HepG2 (cell line): ENCODE results near the gene CAMTA1.

Source experiments
- BRCA1 ChIP-seq: sonication (generic); formaldehyde crosslinking; IDR thresholded peaks from 2 replicates; pipeline ENCODE4 v1.4.0; 2020; ENCODE audit warnings: missing genetic modification reagents
- MXI1 ChIP-seq: IDR thresholded peaks from 3 replicates; pipeline ENCODE4 v1.6.1; 2012; ENCODE audit warnings: low read depth, low read length, inconsistent platforms, borderline replicate concordance
- SAP130 ChIP-seq: IDR thresholded peaks from 2 replicates; pipeline ENCODE4 v1.6.1; 2016; ENCODE audit warnings: low read depth
- TAF1 ChIP-seq: sonication (generic); formaldehyde crosslinking; IDR thresholded peaks from 2 replicates; pipeline ENCODE4 v1.4.0; 2020; ENCODE audit warnings: missing genetic modification reagents
- ZNF160 ChIP-seq: sonication (generic); formaldehyde crosslinking; IDR thresholded peaks from 2 replicates; pipeline ENCODE4 v1.8.0; 2022; ENCODE audit warnings: mild to moderate bottlenecking, inconsistent platforms, missing genetic modification reagents
- ZNF775 ChIP-seq: sonication (generic); formaldehyde crosslinking; IDR thresholded peaks from 2 replicates; pipeline ENCODE4 v1.4.0; 2020; ENCODE audit warnings: missing genetic modification reagents, mild to moderate bottlenecking, moderate library complexity, borderline replicate concordance

DNA sequence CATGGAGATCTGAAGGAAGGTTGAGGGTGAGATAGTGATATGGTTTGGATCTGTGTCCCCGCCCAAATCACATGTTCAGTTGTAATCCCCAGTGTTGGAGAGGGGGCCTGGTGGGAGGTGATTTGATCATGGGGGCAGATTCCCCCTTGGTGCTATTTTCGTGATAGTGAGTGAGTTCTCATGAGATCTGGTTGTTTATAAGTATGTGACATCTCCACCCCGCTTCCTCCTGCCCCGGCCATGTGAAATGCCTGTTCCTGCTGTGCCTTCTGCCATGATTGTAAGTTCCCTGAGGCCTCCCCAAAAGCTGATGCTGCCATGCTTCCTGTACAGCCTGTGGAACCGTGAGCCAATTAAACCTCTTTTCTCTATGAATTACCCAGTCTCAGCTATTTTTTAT, 533.9 kb downstream of the CAMTA1 start:
- TF ChIP-seq TAF1 (CRISPR knock-in tag) (no peak), BRCA1 (CRISPR knock-in tag) (no peak), ZNF775 (CRISPR knock-in tag) (no peak), SAP130 (CRISPR knock-in tag) (no peak), ZNF160 (CRISPR knock-in tag) (no peak), MXI1 (no peak)
